ENCODE results near the gene RYR1.

- TF ChIP-seq CTCF (IDR thresholded peaks at IDR 0.05; ENCODE audit: insufficient read depth, low read length): no peak
- no peak for TF ChIP-seq POLR2AphosphoS5 (IDR thresholded peaks at IDR 0.05; ENCODE audit: low read depth)
These were observed 127.6 kb downstream of the RYR1 start for GRCh38 chr19:38561053-38561606.

All from HL-60 (cell line).